CD4-positive, alpha-beta T cell treated with Interferon gamma for 1 hour (primary cell): ENCODE results near the gene SIN3A.

Source experiments
- DNase-seq: peaks from one replicate; pipeline ENCODE4 v3.0.0-alpha.2; 2020

SIN3A gene

DNA sequence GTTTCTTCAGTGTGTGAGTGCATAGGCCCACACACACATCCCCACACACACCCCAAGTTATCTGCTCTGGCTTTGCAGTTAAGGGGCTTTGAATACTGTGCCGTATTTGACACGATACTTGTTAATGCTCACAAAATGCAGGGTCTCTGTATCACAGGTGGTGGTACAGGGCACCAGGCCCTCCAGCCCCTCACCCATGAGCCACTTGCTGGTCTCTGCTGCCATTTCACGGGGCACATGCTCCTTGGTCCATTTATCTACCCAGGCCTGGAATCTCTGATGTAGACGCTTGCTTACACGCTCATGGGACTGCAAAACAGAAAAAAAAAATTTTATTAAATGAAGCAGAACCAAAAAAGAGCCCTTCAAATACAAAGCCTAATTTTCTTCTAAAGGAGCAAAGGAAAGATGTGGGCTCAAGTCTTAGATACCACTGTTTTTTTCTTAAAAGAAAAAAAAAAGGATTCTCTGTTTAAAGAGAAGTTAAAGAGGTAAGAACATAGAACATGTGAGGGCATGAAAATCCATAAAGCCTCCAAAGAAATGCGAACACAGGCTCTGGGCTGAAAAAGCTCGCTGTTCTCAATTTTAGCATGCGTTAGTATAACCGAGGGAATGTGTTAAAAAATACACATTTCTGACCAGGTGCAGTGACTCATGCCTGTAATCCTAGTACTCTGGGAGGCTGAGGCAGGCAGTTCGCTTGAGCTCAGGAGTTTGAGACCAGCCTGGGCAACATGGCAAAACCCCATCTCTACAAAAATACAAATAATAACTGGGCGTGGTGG lies 79.4 kb downstream of the SIN3A start:
- DNase-seq = no peak

DNA sequence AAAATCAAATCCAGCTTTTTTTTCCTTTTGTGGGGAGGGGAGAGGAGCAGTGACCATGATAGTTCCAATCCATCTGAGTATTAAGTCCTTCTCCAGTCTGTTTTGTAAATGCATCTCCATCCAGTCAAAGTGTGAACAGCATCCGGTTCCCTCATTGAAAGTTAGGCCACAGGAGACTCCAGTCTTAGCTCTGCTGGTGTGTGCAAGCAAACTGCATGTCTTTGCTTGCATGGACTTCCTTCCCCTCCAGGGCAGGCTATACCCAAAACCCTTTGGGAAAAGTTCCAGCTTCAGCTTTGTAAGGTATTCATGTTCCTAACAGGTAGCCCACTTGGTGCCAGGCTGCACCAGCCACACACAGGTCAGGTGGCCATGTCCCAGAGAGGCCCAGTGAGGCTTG lies 80.0 kb downstream of the SIN3A start:
- no peak for DNase-seq

DNA sequence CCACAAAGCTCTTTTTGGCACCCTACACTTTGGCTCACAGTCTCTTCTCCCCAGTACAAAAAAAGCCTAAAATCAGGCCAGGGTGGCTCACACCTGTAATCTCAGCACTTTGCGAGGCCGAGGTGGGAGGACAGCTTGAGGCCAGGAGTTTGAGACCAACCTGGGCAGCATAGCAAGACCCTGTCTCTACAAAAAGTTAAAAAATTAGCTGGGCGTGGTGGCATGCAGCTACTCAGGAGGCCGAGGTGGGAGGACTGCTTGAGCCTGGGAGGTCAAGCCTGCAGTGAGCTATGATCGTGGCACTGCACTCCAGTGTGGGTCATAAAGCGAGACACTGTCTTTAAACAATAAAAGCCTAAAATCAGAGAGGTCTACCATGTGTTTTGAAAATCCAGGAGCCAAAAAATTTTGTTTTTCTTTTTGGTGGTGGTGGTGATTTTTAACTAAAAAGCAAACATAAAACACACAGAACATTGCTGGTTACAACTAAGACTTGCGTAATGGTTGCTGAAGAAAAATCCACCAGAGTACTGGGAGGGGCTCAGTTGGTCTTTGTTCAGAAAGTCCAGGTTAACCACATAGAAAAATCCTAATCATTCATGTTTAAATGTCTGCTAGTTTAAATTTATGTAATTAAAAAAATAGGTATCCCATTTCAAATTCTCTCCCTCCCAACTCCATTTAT lies 81.5 kb downstream of the SIN3A start:
- no peak for DNase-seq

DNA sequence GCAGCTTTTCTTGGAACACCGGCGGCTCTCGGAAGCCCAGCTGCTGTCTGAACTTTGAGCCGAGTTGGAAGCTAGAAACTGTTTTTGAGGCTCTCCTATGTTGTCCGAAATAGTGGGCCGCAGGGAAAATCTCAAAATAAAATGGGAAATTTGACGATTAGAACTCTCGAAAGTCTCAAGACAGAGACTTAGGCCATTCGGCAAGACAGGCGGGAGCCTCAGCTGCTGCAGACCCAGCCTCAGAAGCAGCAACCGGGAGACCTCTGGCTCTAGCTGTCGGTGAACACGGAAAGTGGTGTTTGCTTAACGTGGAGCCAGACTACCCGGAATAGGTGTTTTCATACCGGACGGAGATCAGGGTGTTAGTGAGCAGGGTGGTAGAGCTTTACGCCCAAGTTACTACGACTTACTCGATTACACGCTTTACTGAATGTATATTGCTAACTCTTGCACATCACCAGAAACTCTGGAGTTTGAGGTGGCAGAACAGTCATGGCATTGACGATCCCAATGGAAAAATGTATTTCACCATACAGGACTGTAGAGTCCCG lies 82.7 kb downstream of the SIN3A start:
- DNase-seq = no peak

DNA sequence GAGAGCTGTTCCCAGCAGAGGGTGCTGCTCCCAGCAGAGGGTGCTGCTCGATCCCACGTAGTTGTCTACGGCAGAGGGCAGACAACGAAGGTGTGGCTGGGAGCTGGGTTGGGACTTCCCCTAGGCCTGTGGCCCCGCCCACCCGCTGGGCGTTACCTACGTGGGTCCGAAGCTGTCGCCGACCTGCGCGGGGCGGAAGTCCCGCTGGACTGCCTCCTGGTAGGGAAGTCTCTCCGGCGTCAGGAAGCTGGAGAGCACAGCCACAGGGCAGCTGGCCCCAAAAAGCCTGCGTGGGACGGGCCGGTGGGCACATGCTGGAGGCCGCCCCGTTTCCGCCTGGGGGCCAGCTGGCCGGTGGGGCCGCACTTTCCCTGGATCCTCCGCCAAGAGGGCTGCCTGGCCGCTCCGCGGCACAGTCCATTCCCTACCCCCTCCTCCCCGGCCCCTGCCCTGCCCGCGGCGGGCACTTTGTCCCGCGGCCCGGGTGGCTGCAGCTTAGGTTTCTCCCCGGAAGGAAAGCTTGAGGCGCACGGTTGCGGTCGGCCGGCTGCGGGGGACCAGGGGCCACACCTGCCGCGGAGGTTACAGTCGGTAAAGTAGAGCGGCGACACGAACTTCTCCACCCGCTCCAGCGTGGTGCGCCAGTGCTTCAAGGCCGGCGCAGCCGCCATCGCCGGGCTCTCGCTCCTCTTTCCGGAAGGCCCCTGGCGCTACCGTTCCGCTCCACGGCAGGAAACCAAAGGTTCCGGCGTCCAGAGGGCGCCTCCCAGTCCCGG lies 83.4 kb downstream of the SIN3A start, which contains the start of gene MAN2C1:
Gene MAN2C1 (minus strand): TSS at position 695 of the 776 bp plus-strand sequence. CDS start 24 bp downstream, at position 671.
- DNase-seq = peak; percentile 93

DNA sequence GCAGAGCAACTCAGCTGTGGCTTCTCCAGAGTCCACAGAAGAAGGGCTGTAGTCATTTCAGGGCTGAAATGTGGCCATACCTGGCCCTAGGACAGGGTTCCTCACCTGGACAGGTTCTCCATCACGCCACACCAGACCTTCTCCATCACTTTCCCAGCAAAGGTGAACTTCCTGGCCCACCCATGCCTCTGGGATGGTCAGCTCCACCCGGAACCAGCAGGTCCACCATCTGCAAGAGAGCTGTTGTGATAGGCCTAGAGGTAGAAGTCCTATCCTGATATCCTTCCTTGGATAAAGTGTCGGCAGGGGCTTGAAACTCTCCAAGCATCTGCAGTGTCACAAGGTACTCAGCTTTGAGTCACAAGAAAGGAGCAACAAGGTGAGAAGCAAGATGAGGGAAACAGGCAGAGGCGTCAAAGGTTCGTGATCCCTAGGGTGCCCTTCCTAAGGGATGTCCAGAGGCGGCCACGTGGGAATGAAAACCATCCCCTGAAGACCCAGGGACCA lies 84.0 kb downstream of the SIN3A start:
- no peak for DNase-seq

DNA sequence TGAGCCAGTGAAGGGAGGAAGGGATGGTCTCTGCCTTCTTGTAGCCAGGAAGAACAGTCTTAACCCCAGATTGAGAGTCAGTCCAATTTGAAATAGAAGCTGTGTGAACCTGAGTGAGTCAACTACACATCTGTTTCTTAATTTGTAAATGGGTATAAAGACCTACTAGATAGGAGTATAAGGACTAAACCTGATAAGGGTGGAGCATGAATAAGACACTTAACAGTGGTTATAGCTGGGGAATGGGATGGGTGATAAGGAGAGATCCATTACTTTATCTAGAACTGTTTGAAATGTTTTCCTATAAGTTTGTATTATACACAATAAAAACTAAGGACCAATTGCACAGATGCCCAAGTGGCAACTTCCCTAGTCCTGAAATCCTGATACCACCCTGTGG lies 84.5 kb downstream of the SIN3A start:
- no peak for DNase-seq

DNA sequence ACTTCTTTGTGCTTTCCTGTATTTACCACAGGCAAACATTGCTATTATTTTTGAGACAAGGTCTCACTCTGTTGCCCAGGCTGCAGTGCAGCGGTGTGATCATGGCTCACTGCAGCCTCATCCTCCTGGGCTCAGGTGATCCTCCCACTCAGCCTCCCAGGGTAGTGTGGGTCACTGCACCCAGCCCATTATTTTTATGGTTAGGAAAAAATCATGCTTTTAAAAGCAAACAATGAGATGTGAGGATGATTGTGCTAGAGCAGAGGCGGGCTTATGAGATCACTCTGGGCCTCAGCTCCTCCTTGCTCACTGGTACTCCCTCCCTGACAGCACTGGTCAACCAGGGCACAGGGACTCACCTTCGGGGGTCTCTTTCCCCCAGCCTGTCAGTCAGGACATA lies 85.3 kb downstream of the SIN3A start:
- no peak for DNase-seq

DNA sequence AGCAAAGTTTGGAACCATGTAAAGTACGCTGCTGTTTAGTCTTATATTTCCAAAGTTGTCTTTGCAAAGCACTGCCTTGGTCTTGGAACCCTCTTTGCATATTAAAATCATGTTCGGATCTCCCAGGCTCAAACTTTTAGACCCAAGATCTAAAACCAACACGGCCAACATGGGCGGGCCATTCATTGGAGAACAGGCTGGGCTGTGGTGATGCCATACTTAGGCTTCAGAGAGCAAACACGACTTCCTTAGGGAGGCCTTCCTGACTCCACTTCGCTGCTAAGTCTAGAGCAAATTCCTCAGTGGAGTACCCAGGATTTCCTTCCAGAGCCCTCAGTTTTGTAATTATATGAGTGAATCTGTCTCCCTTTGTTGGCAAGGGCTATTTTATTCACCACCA lies 86.6 kb downstream of the SIN3A start:
- DNase-seq = no peak

DNA sequence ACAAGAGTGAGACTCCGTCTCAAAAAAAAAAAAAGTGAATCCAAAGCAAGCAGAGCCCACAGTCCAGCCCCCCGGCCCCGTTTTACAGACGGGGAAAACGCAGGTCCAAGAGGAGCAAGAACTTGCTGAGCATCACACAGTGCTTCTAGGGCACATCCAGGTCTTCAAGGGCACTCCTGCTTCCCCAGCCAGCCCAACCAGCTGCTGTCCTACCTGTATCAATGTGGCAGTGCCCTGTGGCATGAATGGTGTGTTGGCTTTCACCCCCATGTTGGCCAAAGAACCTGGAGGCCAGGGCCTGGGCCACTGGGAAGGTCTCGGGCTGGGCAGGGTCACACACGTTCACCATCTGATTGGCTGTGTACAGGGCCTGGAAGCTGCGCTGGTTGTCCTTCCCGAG lies 87.7 kb downstream of the SIN3A start:
- no peak for DNase-seq

DNA sequence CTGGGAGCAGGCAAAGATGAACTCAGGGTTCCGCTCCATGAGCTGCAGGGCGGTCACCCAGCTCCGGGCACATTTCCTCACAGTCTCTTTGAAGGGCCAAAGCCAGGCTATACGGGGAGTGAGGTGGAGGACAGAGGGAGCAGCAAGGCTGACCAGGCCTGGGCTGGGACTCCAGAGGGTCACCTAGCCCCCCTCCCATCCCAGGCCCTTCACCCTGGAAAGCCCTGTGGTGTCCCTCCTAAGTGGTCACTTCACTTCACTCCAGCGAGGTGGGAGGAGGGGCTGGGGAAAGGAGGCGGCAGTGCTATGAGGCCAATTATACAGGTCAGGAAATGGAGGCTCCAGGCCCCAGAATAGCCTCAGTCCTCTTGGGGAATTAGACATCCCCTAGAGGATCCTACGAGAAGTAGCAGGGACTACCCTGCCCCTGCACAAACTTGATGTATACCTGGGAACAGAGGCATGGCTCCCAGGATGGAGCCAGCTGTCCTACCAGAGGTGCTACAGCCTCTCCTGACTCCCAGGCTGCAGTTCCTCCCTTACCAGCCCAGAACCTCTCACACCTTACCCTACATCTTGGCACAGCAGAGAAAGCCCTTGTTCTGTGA lies 88.7 kb downstream of the SIN3A start:
- DNase-seq = no peak

DNA sequence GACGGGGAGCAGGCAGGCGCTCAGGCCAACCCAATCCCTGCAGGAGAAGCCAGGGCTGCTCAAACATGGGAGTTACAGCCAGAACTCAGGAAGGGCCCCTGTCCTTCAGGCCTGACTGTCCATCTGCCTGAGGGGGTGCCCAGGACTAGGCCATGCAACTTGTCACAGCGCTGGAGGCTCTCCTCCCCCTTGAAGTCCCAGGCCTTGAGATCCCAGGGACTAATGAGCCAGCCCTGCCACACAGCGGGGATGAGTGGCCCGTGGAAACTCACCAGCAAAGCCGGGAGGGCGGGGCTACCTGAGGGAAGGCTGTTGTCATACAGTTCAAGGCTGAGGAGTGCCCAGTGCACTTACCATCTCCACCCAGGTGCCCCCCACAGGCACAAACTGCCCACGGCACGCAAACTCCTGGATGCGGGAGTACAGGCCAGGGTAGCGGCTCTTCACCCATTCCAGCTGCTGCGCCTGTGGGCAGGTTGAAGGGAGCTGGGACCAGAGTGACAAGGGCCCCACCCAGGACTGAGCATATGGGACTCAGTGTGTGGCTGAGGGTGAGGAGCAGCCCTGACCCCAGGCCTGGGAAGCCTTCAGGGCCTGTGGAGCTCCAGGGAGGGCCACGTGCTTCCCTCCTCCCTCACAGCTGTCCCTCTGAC lies 89.4 kb downstream of the SIN3A start:
- DNase-seq = no peak

DNA sequence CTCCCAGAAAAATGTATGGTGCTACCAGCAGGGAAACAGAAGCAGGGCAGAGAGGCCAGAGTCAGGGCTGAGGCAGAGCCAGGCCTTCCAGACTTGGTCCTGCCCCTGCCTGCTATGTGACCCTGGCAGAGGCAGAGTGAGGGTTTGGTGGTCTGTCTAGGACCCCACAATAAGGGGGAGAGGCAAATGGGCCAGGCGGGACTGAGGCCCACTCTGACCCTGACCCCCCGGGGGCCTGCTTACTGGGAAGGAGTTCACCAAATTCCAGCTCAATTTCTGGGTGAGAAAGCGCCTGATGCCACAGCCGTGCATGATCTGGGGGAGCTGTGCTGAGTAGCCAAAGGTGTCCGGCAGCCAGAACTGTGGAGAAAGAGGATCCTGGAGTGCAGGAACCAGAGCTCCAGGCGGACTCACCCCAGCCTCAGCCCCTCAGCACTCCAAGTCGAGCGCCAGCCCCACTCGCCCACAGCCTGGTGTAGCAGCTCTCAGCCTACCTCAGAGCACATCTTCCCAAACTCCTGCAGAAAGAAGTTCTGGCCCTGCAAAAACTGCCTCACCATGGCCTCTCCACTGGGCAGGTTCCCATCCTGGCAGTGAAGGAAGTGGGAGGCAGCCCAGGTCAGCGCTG lies 90.0 kb downstream of the SIN3A start:
- no peak for DNase-seq

DNA sequence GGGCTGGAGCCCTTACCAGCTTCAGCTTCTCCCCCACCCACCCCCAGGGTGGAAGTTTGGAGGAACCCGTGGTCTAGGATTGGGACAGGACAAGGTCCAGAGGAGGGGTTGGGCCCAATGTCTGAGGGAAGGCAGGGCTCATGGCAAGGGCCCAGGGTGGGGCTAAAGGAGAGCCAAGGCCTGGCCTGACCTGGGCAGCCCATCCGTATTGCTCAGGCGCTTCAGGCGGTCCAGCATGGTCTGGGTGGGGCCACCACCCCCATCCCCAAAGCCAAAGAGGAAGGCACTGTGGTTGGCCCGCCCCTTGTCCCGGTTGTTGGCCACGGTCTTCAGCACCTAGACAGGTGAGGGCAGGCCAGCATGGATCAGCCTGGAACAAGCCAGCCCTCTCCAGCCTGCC lies 90.6 kb downstream of the SIN3A start:
- DNase-seq = no peak

DNA sequence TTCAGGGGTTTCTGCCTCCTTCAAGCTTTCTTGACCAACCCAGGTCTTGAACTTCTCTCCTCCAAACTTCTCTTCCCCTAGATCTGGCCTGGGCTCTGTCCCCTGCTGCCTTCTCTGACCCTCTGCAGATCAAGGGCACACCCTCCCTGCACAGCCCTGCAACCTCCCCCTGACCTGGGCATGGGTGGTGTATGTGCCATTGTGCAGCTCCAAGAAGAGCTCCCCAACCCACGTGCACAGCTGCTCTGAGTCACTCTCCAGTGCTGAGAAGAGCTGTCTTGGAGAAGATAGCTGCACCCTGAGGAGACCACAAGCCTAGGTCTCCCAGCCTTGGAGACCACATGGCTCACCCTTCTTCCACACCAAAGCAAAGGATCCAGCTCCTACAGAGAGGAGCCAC lies 91.1 kb downstream of the SIN3A start:
- DNase-seq = no peak

DNA sequence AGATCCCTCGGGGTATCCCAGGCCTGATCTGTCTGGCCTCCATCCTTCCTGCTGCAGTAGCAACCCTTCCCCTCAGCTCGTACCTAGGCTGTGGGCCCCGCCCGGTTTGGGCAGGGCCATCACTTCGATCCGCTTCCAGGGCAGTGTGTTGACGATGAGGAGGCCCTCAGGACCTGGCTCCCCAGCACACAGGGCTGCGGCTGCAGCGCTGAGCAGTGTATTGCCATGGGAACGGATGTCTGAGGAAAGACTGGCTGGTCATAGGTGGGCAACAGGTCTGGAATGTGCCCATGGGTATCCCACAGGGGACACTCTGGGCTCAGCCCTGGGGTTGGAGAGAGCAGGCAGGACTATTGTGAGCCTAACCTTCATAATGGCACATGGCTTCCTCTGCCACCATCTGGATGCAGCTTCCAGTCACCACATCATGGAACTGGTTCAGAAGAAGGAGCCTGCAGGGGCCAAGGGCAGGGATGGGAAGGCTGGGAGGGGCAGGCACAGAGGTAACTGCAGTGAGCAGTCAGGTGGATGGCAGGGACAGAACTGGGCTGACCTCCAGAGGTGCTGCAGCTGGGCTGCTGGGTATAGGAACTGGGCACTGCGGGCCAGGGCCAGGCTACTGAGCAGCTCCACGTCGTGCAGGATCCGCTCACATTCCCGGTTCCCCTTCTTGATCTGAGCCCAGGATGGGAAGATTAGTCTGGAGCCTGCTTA lies 91.8 kb downstream of the SIN3A start:
- no peak for DNase-seq

DNA sequence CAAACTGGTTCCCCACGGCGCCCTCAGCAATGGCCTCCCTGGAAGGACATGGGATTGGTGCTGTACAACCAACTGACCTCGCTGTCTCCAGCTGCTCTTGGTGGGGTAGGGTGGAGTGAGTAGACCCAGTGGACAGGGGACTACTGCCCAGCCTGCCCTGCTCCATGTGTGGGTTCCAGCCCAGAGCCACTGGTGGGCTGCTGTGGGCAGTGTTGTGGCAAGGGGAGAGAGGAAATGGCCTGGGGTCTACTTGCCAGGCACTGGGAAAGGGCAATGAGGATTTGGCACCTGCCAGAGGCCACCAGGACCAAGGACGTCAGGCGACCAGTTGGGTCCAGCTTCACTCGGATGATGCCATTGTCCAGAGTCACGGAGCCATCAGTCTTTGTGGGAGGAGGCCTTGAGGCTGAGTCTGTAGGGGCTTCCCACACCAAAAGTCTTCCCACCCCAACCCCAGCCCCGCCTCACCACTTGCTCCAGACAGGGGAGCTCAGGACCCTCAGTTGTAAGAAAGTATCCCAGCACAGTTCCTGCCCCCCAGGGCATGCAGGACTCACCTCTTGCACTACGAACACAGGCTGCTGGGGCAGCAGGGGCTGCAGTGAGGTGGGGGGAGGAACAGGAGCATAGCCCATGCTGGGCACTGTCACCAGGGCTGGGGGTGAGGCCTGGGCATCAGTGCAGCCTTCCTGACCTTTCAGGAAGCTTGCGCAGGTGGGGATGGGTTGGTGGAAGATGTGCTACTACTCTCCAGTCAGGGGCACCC lies 92.5 kb downstream of the SIN3A start:
- DNase-seq = no peak

DNA sequence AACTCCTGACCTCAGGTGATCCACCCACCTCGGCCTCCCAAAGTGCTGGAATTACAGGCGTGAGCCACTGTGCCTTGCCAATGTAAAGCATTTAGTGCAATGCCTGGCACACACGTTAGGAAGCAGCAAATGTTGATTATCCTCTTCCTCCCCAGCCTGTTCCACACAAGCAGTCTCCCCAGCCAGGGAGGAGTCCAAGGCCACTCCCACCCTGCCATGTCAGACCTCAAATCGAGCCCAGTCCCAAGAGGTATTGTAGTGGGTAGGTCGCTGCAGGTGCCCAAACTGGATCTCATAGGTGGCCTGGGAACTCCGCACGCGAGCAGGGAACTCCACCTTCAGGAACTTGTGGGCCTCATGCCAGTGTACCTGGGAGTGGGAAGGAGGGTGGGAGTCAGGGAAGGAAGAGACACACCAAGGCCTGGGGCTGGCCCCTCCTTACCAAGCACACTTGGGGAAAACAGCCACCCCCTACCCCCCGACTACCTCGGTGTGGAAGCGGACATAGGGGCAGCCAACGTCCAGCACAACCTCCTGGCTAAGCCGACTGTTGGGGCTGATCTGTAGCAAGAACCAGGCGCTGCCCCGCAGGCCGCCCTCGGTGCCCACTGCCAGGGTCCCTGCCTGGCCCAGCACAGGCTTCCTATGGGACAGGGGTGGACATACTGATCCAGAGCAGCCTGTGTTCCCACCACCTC lies 93.4 kb downstream of the SIN3A start:
- DNase-seq = no peak

DNA sequence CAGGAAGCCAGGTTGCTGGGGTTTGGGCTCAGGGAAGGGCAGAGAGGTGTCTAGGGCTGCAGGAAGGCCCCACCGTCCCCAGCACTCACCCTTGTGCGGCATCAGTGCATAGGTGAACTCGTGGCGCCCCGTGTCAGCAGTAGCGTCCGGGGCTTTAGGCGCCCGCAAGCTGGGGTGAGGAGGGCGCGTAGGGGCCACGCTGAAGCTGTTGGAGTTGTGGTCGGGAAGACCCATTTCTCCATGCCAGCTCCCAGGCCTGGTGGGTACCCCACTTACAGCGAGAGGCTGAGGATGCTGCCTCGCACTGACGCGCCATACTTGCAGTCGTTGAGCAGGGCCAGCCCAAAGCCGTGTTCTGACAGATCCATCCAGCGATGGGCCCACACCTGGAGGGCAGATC lies 95.0 kb downstream of the SIN3A start:
- no peak for DNase-seq

DNA sequence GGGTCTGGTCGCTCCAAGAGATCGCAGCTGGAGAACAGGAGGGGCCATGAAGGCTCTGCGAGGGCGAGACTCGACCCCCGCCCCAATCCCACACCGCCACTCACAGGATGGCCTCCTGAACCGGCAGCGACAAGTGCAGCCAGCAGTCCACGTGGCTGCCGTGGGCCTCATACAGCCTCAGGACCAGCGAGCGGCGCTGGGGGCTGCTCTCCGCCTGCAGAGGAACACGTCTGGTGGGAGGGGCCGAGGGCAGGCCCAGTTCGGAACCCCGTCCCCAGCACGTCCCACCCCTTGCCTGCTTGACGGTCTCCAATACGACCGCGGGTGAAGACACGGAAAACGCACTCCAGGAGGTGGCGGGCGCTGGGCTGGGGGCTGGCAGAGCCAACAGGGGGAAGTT lies 95.5 kb downstream of the SIN3A start:
- no peak for DNase-seq
